HG03159 (cell line): ENCODE measurements around the gene GJB2.
"Not testable (repeated sequence)": the region's sequence is repeated elsewhere in the genome, so short reads cannot be mapped to it uniquely, and the experiment has no call there.

ENCODE experiments used
- ATAC-seq: cut with Tn5 transposase; IDR thresholded peaks from one replicate; pipeline ENCODE4 v1.9.1; 2021; ENCODE audit warnings: mild to moderate bottlenecking, moderate library complexity; ENCODE audit not compliant: unreplicated experiment

The GJB2 gene

GRCh38 chr13:20171364-20171763 is 21.4 kb downstream of the GJB2 start:
- no peak for ATAC-seq

GRCh38 chr13:20170921-20171320 is 21.8 kb downstream of the GJB2 start:
- no peak for ATAC-seq

DNA sequence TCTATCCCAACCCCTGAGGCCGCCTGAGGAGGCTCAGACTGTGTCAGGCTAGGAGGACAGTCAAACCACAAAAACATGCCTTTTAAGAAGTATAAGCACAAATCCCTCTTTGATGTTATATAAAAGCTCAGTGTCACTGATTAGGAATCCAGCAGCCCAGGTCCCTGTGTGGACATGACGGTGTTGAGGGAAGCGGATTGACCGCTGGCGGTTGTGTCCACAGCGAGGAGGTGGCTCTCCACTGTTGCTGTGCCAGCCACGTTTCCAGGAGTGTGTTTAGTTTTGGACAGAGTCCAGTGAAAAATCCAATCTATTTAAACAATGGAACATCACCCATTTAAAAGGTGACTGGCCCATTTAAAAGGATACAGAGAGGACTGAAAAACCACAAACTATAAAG is 24.3 kb downstream of the GJB2 start:
- no peak for ATAC-seq

- no peak for ATAC-seq
Observed at GRCh38 chr13:20165417-20166257, 27.1 kb downstream of the GJB2 start.

DNA sequence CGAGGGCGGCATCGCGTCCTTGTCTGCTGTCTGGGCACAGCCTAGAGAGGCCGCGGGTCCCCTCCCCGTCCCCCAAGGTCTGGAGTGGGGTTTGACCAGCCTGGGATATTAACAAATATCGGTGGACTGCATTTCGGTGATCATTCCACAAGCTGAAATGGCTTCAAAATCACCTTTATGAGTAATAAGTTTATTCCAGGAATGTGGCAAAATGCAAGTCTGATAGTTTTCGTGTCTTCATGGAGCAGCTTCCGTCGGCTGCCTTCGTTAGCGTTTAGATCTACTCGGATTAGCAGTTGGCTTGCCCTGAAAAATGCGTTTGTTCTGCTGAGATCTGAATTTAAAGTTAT is 30.8 kb downstream of the GJB2 start:
- ATAC-seq = no peak

DNA sequence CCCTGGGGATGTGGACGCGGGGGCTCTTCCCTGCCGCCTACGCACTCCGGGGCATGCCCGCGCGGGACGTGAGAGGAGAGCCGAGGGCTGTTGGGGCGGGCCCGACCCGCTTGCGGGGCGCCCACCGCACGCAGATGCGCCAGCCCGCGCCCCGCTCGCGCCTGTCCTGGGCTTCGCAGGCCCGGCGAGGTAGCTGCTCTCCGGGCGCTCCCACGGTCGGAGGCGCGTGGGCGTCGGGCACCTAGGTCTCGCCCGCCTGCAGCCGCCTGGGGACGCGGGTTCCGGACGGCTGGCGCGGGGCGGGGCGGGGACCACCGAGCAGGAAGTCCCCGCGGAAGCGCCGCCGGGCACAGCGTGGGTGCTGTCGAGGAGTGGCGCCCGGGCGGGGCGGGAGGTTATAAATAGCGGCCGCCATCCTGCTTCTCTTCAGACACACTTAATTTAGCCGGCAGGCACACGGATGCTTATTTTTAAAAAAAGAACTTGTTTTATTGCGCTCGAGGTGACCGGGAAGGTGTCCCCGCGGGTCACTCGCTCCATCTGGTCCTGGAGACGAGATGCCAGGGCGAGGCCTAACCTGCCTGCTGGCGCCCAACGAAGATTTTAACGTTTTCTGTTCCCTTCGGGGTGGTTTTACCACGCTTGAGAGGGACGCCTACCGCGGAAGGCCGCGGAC is 31.3 kb downstream of the GJB2 start:
- ATAC-seq = peak; percentile 48

- ATAC-seq = peak; percentile 51
Observed at GRCh38 chr13:20160306-20161274, 32.1 kb downstream of the GJB2 start, which contains the start of gene GJA3. TSS of gene GJA3 (minus strand) at chr13:20161052. CDS start at chr13:20143288, 17,764 bp downstream.

- ATAC-seq = no peak
Observed at GRCh38 chr13:20159646-20160305, 33.0 kb downstream of the GJB2 start.

- no peak for ATAC-seq
Observed at GRCh38 chr13:20157151-20157796, 35.5 kb downstream of the GJB2 start.

DNA sequence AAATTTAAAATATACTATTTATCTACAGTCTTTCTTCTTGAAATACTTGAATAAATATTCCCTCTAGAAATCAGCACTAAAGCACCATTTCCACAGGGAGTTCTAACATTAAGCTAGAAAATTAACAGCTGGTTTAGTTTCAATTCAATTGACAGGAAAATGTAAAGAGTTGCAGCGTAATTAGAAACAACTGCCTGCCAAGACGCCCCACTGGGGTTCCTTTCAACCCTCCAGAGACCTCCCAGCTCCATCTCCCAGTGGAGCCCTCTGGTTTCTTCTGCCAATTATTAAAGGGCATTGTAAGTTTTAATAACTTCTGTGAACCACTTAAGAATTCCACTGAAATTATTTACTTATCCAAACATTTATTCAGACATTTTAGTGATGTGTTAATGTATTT is 36.0 kb downstream of the GJB2 start:
- ATAC-seq = no peak

- ATAC-seq = not testable (repeated sequence)
Observed at GRCh38 chr13:20153290-20153689, 39.4 kb downstream of the GJB2 start.

DNA sequence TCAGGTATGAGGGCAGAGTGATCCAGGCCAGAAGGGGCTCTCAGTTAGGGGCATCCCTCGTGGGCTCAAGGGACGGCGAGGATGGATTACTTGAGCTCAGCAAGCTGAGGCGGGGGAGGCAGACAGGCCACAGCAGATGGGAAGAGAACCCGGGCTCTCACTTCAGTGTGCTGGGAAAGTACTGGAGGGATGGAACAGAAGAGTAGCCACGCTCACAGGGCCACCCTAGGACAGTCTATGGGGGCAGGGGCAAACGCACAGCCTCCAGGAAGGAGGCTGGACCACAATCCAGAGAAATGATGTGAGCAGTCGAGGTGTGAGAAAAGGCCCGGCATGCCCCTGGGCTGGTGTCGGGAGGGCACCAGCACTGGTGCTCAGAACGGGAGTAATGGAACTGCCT is 41.1 kb downstream of the GJB2 start:
- ATAC-seq = no peak

DNA sequence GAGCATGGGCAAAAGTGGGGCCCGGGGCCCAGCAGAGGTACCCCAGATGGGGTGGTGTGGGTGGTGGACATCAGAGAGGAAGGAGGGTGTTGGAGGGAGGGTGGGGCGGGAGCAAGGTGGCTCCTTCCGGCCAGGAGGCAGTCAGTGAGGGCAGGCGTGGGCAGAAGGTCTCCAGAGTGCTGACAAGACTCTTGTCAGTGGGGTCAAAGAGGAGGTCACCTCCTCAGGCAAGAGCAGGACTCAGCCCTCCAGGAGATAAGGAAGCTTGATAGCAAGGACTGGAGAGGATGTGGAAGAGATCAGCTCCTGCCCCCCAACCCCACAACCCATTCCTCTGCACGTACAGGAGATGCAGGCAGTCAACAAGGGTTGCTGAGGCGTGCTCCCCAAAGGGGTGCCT is 41.7 kb downstream of the GJB2 start:
- no peak for ATAC-seq

DNA sequence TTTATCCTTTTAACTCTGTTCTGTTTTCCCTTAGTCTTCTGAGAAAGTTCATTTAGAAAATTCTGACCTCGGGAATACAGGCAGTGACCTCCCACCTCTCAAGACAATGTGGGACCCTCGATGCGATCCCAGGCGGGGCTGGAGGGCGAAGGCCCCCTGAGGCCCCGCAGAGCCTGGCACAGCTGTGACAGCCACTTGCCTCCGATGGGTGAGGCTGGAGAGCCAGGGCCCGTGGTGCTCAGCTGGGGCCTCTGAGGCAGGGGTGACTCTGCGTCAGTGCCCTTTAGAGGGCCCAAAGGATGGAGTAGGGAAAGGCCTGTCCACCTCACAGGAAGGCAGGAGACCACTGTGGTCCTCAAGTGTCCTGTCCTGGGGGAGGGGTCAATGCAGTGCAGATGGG is 42.2 kb downstream of the GJB2 start:
- no peak for ATAC-seq

DNA sequence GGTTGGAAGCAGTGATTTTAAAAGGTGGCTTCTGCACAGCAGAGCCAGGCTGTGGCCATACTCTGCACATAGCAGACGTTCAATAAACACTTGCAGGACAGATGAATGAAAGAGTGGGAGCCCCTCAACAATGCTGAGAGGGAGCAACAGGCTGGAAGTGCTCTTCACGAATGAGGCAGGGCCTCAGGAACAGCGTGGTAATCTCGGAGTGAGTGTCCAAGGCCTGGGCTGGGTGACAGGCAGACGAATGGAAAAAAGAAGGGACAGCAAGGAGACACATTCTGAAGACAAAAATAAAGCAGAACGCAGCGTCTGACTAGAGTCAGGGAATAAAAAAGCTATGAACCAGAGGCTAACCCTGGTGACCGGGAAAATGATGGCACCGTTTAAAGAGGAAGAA is 43.0 kb downstream of the GJB2 start:
- ATAC-seq = no peak

- ATAC-seq = no peak
Observed at GRCh38 chr13:20148501-20149183, 44.1 kb downstream of the GJB2 start.

- ATAC-seq = no peak
Observed at GRCh38 chr13:20146381-20146780, 46.4 kb downstream of the GJB2 start.

- no peak for ATAC-seq
Observed at GRCh38 chr13:20145521-20145920, 47.2 kb downstream of the GJB2 start.

GRCh38 chr13:20144141-20144850 is 48.4 kb downstream of the GJB2 start:
- no peak for ATAC-seq
